Hepatocyte (in vitro differentiated cells): Measurements from ENCODE around the gene PRRC2A.

Experiments
- CTCF ChIP-seq: fragments of 200-600 bp; sonication (generic); IDR thresholded peaks from 2 replicates; pipeline ENCODE4 v1.5.1; 2016; ENCODE audit warnings: antibody characterized with exemption, mild to moderate bottlenecking; ENCODE audit not compliant: poor library complexity
- EZH2 ChIP-seq: fragments of 200-600 bp; sonication (generic); IDR thresholded peaks from 2 replicates; pipeline ENCODE4 v1.6.1; 2016; ENCODE audit warnings: antibody characterized with exemption, mild to moderate bottlenecking, borderline replicate concordance
- EZH2phosphoT487 ChIP-seq: fragments of 200-600 bp; sonication (generic); IDR thresholded peaks from one replicate; pipeline ENCODE4 v1.6.1; 2018; ENCODE audit warnings: antibody characterized with exemption, mild to moderate bottlenecking, low read depth, moderate library complexity; ENCODE audit not compliant: unreplicated experiment, severe bottlenecking

- TF ChIP-seq CTCF (no peak), EZH2phosphoT487 (no peak), EZH2 (no peak)
These were observed 11.3 kb downstream of the PRRC2A start for GRCh38 chr6:31631681-31632278.
